ENCODE measurements around the gene TTC3.

Gene TTC3

DNA sequence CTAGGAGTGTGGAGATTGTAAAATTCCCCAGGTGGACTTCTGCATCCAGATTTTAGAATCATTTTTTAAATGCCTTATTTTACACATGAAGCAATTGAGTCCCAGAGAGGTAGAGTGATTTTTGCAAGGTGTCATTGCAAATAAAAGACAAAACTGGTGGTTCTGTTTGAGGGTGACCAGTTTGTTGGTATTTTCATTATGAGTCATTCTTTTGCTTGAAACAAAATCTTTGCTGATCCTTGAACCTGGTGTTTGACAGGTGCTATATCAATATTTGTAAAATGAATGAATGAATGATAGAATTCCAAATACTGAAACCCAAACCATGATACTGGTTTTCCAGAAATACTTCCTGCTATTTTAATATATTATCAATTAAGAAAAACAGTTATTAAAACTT, 44.1 kb downstream of the TTC3 start:
- no peak overlapping the region for H3K4me3 ChIP-seq (ENCODE audit: low read length)
- TF ChIP-seq, protein P1, sequence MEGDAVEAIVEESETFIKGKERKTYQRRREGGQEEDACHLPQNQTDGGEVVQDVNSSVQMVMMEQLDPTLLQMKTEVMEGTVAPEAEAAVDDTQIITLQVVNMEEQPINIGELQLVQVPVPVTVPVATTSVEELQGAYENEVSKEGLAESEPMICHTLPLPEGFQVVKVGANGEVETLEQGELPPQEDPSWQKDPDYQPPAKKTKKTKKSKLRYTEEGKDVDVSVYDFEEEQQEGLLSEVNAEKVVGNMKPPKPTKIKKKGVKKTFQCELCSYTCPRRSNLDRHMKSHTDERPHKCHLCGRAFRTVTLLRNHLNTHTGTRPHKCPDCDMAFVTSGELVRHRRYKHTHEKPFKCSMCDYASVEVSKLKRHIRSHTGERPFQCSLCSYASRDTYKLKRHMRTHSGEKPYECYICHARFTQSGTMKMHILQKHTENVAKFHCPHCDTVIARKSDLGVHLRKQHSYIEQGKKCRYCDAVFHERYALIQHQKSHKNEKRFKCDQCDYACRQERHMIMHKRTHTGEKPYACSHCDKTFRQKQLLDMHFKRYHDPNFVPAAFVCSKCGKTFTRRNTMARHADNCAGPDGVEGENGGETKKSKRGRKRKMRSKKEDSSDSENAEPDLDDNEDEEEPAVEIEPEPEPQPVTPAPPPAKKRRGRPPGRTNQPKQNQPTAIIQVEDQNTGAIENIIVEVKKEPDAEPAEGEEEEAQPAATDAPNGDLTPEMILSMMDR (conservative IDR thresholded peaks at IDR 0.05; ENCODE audit: low read depth, low read length): no peak
- DNase-seq (ENCODE audit: low read depth): no peak

- TF ChIP-seq, protein P1 (conservative IDR thresholded peaks at IDR 0.05; ENCODE audit: low read depth, low read length): no peak
- no peak for DNase-seq (ENCODE audit: low read depth)
- H3K4me3 ChIP-seq (ENCODE audit: low read length): no peak overlapping the region
Observed at GRCh38 chr21:37118187-37118826, 45.3 kb downstream of the TTC3 start.

- TF ChIP-seq, protein P1 (conservative IDR thresholded peaks at IDR 0.05; ENCODE audit: low read depth, low read length): no peak
- no peak for DNase-seq (ENCODE audit: low read depth)
- H3K4me3 ChIP-seq (ENCODE audit: low read length): no peak overlapping the region
Observed at GRCh38 chr21:37119421-37120218, 46.6 kb downstream of the TTC3 start.

DNA sequence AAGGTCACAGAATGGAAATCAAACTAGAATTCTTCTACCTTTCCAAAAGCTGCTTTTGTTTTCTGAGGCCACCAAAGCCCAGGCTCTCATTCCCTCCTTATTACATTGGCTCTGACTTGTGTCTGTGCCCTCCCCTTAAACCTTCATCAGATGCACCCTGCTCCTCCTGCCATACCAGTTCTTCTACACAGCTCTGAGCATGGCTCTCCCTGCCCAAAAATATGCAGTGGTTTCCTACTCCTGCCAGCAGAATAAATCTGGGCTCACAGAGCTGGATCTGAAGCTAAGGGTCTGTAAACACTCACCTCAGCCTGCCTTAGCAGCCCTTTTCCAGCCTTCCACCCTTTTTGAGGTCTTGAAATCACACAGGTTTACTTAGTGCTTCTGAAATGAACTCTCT, 55.0 kb downstream of the TTC3 start:
- no peak overlapping the region for H3K4me3 ChIP-seq (ENCODE audit: low read length)
- TF ChIP-seq, protein P1 (conservative IDR thresholded peaks at IDR 0.05; ENCODE audit: low read depth, low read length): no peak
- DNase-seq (ENCODE audit: low read depth): no peak

DNA sequence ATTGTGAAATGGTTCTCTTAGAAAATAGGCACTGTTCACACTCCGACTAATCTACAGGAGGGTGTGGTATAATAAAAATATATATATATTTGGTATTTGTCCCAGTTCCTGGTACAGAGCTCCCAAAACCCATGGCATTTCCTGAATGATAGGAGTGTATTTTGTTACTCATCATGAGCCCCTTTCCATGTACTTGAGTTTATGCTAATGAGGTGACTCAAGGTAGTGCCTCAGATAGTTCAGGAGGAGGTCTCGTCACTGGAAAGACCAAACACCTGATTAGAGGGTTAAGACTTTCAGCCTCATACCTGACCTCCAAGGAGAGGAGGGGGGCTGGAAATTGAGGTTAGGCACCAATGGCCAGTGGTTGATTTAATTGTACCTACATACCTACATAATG, 57.9 kb downstream of the TTC3 start:
- no peak overlapping the region for H3K4me3 ChIP-seq (ENCODE audit: low read length)
- DNase-seq (ENCODE audit: low read depth): no peak
- TF ChIP-seq, protein P1 (conservative IDR thresholded peaks at IDR 0.05; ENCODE audit: low read depth, low read length): no peak

- no peak for DNase-seq (ENCODE audit: low read depth)
- TF ChIP-seq, protein P1 (conservative IDR thresholded peaks at IDR 0.05; ENCODE audit: low read depth, low read length): no peak
- H3K4me3 ChIP-seq (ENCODE audit: low read length): no peak overlapping the region
Observed at GRCh38 chr21:37136261-37136660, 63.2 kb downstream of the TTC3 start.

- no peak for DNase-seq (ENCODE audit: low read depth)
- H3K4me3 ChIP-seq (ENCODE audit: low read length): no peak overlapping the region
- TF ChIP-seq, protein P1 (conservative IDR thresholded peaks at IDR 0.05; ENCODE audit: low read depth, low read length): no peak
Observed at GRCh38 chr21:37136744-37137143, 63.7 kb downstream of the TTC3 start.
